Suprapubic skin (tissue), 3 donors: ENCODE data around the gene FAM78A.

ENCODE experiments used
- POLR2A ChIP-seq, 2 donors: fragments of 450-650 bp; IDR thresholded peaks; one replicate each; pipeline ENCODE4 v1.6.1; 2017; ENCODE audit warnings: antibody characterized with exemption in 2 of 2, mild to moderate bottlenecking in 2 of 2, moderate library complexity in 2 of 2
- TF ChIP-seq, protein P1 (sequence below), 2 donors: fragments of 200-600 bp in 1 of 2; fragments of 450-650 bp in 1 of 2; sonication (generic) in 1 of 2; IDR thresholded peaks; one replicate each; pipeline ENCODE4 v1.5.1; 2016 to 2019; ENCODE audit warnings: antibody characterized with exemption in 2 of 2, mild to moderate bottlenecking in 1 of 2, moderate library complexity in 1 of 2

DNA sequence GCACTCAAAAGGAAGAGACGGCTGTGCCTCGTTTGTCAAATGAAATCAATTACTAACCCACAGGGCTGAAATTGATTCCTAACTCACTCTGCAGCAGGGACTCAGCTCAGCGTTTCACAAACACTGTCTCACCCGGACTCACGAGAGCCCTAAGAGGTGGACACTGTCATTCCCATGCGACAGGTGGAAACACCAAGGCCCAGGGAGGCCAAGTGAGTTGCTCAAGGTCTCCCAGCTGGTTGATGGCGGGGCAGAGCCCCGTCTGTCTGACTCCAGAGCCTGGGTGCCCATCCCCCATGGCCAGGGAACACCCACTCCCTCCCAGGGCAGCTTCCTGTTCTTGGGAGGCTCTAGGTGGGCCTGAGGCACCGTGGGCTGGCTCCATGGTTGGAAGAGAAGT is 11.9 kb upstream of the FAM78A start:
- TF ChIP-seq POLR2A (IDR thresholded peaks at IDR 0.05), result no peak
- TF ChIP-seq, protein P1, sequence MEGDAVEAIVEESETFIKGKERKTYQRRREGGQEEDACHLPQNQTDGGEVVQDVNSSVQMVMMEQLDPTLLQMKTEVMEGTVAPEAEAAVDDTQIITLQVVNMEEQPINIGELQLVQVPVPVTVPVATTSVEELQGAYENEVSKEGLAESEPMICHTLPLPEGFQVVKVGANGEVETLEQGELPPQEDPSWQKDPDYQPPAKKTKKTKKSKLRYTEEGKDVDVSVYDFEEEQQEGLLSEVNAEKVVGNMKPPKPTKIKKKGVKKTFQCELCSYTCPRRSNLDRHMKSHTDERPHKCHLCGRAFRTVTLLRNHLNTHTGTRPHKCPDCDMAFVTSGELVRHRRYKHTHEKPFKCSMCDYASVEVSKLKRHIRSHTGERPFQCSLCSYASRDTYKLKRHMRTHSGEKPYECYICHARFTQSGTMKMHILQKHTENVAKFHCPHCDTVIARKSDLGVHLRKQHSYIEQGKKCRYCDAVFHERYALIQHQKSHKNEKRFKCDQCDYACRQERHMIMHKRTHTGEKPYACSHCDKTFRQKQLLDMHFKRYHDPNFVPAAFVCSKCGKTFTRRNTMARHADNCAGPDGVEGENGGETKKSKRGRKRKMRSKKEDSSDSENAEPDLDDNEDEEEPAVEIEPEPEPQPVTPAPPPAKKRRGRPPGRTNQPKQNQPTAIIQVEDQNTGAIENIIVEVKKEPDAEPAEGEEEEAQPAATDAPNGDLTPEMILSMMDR (IDR thresholded peaks at IDR 0.05), result no peak
